ENCODE data around the gene C1orf53. TPM values are rescaled to one million over a fixed set of nuclear protein-coding genes. Genes with fewer than 3 reads are reported as not detected.

Gene C1orf53
- total and polyA plus RNA-seq, 2 of the 8 experiments (the other 6 are each of a cell fraction or from before 2014, with no cell fraction given): 0.56 to 1.3 TPM

GRCh38 chr1:197933647-197934046 lies 31.2 kb downstream of the C1orf53 start:
- CTCF ChIA-PET (ENCODE audit: partially characterized antibody): interaction anchor here (0.6 to 1.5 kb wide), 7 partner anchors 9 to 319 kb away, joined by 3 to 7 read pairs (median 3); partner anchors contain the start of gene LHX9
- FAIRE-seq: no peak
- TF ChIP-seq ATF3 (IDR thresholded peaks at IDR 0.05; ENCODE audit: insufficient read depth, low read depth, low read length) (no peak), POU5F1 (IDR thresholded peaks at IDR 0.05; ENCODE audit: low read depth, low read length) (no peak), NRF1 (IDR thresholded peaks at IDR 0.05; ENCODE audit: low read depth, low read length) (no peak), RXRA (IDR thresholded peaks at IDR 0.05; ENCODE audit: insufficient read depth, low read depth, low read length) (no peak), POLR2A (IDR thresholded peaks at IDR 0.05; ENCODE audit: control extremely low read depth in 1 of 2, low read depth in 2 of 2, low read length in 2 of 2) (no peak), RAD21 (IDR thresholded peaks at IDR 0.05 in 1 of 2, conservative IDR thresholded peaks at IDR 0.05 in 1 of 2; ENCODE audit: low read depth in 2 of 2, low read length in 2 of 2) (no peak), BRCA1 (IDR thresholded peaks at IDR 0.05; ENCODE audit: low read depth, low read length) (no peak), RNF2 (IDR thresholded peaks at IDR 0.05; ENCODE audit: borderline replicate concordance, low read depth, low read length, missing control alignments, poor library complexity, severe bottlenecking) (no peak), BCL11A (IDR thresholded peaks at IDR 0.05; ENCODE audit: low read depth in 2 of 2, low read length in 2 of 2) (no peak), USF2 (IDR thresholded peaks at IDR 0.05; ENCODE audit: low read length) (no peak)

More at GRCh38 chr1:197933647-197934046, 31.2 kb downstream of the C1orf53 start:
- H4K8ac ChIP-seq (ENCODE audit: extremely low read depth, insufficient read depth, low read length): no peak overlapping the region
- no peak overlapping the region for H3K23ac ChIP-seq (ENCODE audit: insufficient read length)
- no peak for DNase-seq (ENCODE audit: low read depth in 1 of 2, low spot score in 2 of 2)
- no peak overlapping the region for H3K4me2 ChIP-seq (ENCODE audit: insufficient read depth in 1 of 2, low read depth in 2 of 2, low read length in 2 of 2)
- no peak overlapping the region for H3K56ac ChIP-seq (replicated peaks; ENCODE audit: insufficient read length, low read depth, low read length)
- no peak overlapping the region for H3K27ac ChIP-seq (ENCODE audit: low read depth, low read length)
- H3K27me3 ChIP-seq (replicated peaks in 1 of 4; ENCODE audit: control insufficient read depth in 3 of 4, extremely low read depth in 1 of 4, insufficient read depth in 3 of 4, low read length in 3 of 4): no peaks in the 10 kb centered on the region
- H3K18ac ChIP-seq (ENCODE audit: extremely low read depth, low read length): no peak overlapping the region
- no peak overlapping the region for H2BK5ac ChIP-seq (ENCODE audit: low read depth, low read length)
- H3K79me1 ChIP-seq (ENCODE audit: low read depth, low read length): no peaks in the 10 kb centered on the region
- H2BK15ac ChIP-seq (ENCODE audit: low read length): no peak overlapping the region
- H3K9me3 ChIP-seq (ENCODE audit: insufficient read depth in 2 of 2, low read depth in 1 of 2, low read length in 1 of 2): no peaks in the 10 kb centered on the region
- no peaks in the 10 kb centered on the region for H3K23me2 ChIP-seq (ENCODE audit: low read depth, low read length)
- no peak overlapping the region for H3K9ac ChIP-seq (replicated peaks in 1 of 4; ENCODE audit: extremely low read depth in 1 of 4, low read depth in 3 of 4, low read length in 3 of 4)
- H4K20me1 ChIP-seq (replicated peaks in 1 of 2; ENCODE audit: control insufficient read depth in 1 of 2, insufficient read depth in 2 of 2, low read length in 2 of 2): no peaks in the 10 kb centered on the region
- H2BK120ac ChIP-seq (replicated peaks; ENCODE audit: low read depth, low read length): no peak overlapping the region
- no peak overlapping the region for H3K14ac ChIP-seq (ENCODE audit: insufficient read length)
- no peaks in the 10 kb centered on the region for H3K79me2 ChIP-seq (ENCODE audit: control insufficient read depth in 1 of 2, insufficient read depth in 2 of 2, low read length in 2 of 2)
- H2AFZ ChIP-seq (ENCODE audit: low read length): peak overlapping the region; percentile 42; the same call in 1 of the 2 replicates
- no peak overlapping the region for H3K4ac ChIP-seq (replicated peaks; ENCODE audit: insufficient read length, low read depth, low read length)
- WGBS, 2 experiments (ENCODE audit: extremely low coverage in 1 of 2, insufficient coverage in 1 of 2, insufficient read length in 1 of 2, insufficient replicate concordance in 2 of 2, low coverage in 1 of 2, low lambda C conversion rate in 2 of 2, missing lambda C conversion rate in 1 of 2): 89% methylated on average over 1 of the region's 1 CpG; no CpG with 5 or more reads in 1 of the 2 experiments
- no peaks in the 10 kb centered on the region for H3K4me1 ChIP-seq (replicated peaks in 1 of 4; ENCODE audit: control insufficient read depth in 3 of 4, insufficient read depth in 4 of 4, low read length in 3 of 4)
- no peak overlapping the region for H4K91ac ChIP-seq (replicated peaks; ENCODE audit: insufficient read length, low read length)
- no peak overlapping the region for H2BK20ac ChIP-seq (ENCODE audit: low read length)
- H2BK12ac ChIP-seq (ENCODE audit: low read depth, low read length): no peak overlapping the region
- POLR2A ChIA-PET (ENCODE audit: partially characterized antibody): interaction anchor here (0.7 kb wide), 2 partner anchors 332 to 417 kb away, joined by 3 read pairs; no protein-coding TSS in a partner anchor
- no peaks in the 10 kb centered on the region for H3K36me3 ChIP-seq (ENCODE audit: control insufficient read depth in 2 of 4, insufficient read depth in 4 of 4, low read length in 3 of 4)
- no peak overlapping the region for H4K5ac ChIP-seq (ENCODE audit: insufficient read length, low read depth, low read length)
- H3K4me3 ChIP-seq (ENCODE audit: extremely low read depth in 1 of 4, insufficient read depth in 2 of 4, low read depth in 3 of 4, low read length in 4 of 4): no peak overlapping the region
- H2AK5ac ChIP-seq (ENCODE audit: low read depth, low read length): no peak overlapping the region
